ENCODE data around the gene ARF6.
"Not testable (repeated sequence)": the region's sequence is repeated elsewhere in the genome, so short reads cannot be mapped to it uniquely, and the experiment has no call there.

ARF6 gene

DNA sequence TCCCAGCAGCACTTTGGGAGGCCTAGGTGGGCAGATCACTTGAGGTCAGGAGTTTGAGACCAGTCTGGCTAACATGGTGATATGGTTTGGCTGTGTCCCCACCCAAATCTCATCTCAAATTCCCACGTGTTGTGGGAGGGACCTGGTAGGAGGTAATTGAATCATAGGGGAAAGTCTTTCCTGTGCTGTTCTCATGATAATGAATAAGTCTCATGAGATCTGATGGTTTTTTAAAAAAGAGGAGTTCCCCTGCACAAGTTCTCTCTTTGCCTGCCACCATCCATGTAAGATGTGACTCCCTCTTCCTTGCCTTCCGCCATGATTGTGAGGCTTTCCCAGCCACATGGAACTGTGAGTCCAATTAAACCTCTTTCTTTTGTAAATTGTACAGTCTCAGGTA lies 43.4 kb downstream of the ARF6 start:
- H3K36me3 ChIP-seq (ENCODE audit: control insufficient read depth in 4 of 4, insufficient read depth in 4 of 4, low read length in 3 of 4); H3K4me3 ChIP-seq (ENCODE audit: control insufficient read depth in 1 of 7, extremely low read depth in 1 of 7, insufficient read depth in 4 of 7, low read depth in 2 of 7, low read length in 6 of 7); H3K9me3 ChIP-seq (ENCODE audit: control extremely low read depth in 1 of 5, control insufficient read depth in 4 of 5, insufficient read depth in 2 of 5, low read depth in 1 of 5, low read length in 4 of 5); DNase-seq; CTCF ChIA-PET; POLR2A ChIA-PET; H3K27me3 ChIP-seq (replicated peaks in 2 of 5; ENCODE audit: control insufficient read depth in 4 of 5, insufficient read depth in 5 of 5, low read length in 4 of 5); H3K27ac ChIP-seq (ENCODE audit: insufficient read depth in 1 of 2, low read depth in 1 of 2, low read length in 2 of 2, poor library complexity in 1 of 2, severe bottlenecking in 2 of 2): not testable (repeated sequence)
- WGBS (ENCODE audit: insufficient coverage): no CpG with 5 or more reads among the region's 2 CpGs
- H3K4me1 ChIP-seq (ENCODE audit: control extremely low read depth in 1 of 4, control insufficient read depth in 4 of 4, insufficient read depth in 4 of 4, low read length in 3 of 4): peaks cover 4 to 16% (median 9%) of the 10 kb centered on the region in 4 experiments

DNA sequence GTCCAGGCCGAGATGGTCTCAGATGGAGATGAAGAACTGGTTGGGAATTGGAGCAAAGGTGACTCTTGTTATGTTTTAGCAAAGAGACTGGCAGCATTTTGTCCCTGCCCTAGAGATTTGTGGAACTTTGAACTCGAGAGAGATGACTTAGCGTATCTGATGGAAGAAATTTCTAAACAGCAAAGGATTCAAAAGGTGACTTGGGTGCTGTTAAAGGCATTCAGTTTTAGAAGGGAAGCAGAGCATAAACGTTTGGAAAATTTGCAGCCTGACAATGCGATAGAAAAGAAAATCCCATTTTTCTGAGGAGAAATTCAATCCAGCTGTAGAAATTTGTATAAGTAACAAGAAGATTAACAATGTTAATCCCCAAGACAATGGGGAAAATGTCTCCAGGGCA lies 44.0 kb downstream of the ARF6 start:
- WGBS (ENCODE audit: insufficient coverage): 96% methylated on average over 3 of the region's 5 CpGs
- peaks cover 4 to 18% (median 10%) of the 10 kb centered on the region in 4 experiments for H3K4me1 ChIP-seq (ENCODE audit: control extremely low read depth in 1 of 4, control insufficient read depth in 4 of 4, insufficient read depth in 4 of 4, low read length in 3 of 4)
- H3K27me3 ChIP-seq (replicated peaks in 2 of 5; ENCODE audit: control insufficient read depth in 4 of 5, insufficient read depth in 5 of 5, low read length in 4 of 5); POLR2A ChIA-PET; H3K4me3 ChIP-seq (ENCODE audit: control insufficient read depth in 1 of 7, extremely low read depth in 1 of 7, insufficient read depth in 4 of 7, low read depth in 2 of 7, low read length in 6 of 7); H3K36me3 ChIP-seq (ENCODE audit: control insufficient read depth in 4 of 4, insufficient read depth in 4 of 4, low read length in 3 of 4); H3K9me3 ChIP-seq (ENCODE audit: control extremely low read depth in 1 of 5, control insufficient read depth in 4 of 5, insufficient read depth in 2 of 5, low read depth in 1 of 5, low read length in 4 of 5); CTCF ChIA-PET; H3K27ac ChIP-seq (ENCODE audit: insufficient read depth in 1 of 2, low read depth in 1 of 2, low read length in 2 of 2, poor library complexity in 1 of 2, severe bottlenecking in 2 of 2); DNase-seq: not testable (repeated sequence)

DNA sequence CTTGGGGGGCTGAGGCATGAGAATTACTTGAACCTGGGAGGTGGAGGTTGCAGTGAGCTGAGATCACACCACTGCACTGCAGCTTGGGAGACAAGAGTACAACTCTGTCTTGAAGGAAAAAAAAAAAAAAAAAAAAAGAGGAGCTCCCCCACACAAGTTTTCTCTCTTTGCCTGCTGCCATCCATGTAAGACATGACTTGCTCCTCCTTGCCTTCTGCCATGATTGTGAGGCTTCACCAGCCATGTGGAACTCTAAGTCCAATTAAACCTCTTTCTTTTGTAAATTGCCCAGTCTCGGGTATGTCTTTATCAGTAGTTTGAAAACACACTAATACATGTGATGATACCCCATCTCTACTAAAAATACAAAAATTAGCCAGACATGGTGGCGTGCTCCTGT lies 46.3 kb downstream of the ARF6 start:
- not testable (repeated sequence) for H3K27ac ChIP-seq (ENCODE audit: insufficient read depth in 1 of 2, low read depth in 1 of 2, low read length in 2 of 2, poor library complexity in 1 of 2, severe bottlenecking in 2 of 2); H3K27me3 ChIP-seq (replicated peaks in 2 of 5; ENCODE audit: control insufficient read depth in 4 of 5, insufficient read depth in 5 of 5, low read length in 4 of 5); DNase-seq; H3K36me3 ChIP-seq (ENCODE audit: control insufficient read depth in 4 of 4, insufficient read depth in 4 of 4, low read length in 3 of 4); H3K9me3 ChIP-seq (ENCODE audit: control extremely low read depth in 1 of 5, control insufficient read depth in 4 of 5, insufficient read depth in 2 of 5, low read depth in 1 of 5, low read length in 4 of 5); H3K4me3 ChIP-seq (ENCODE audit: control insufficient read depth in 1 of 7, extremely low read depth in 1 of 7, insufficient read depth in 4 of 7, low read depth in 2 of 7, low read length in 6 of 7)
- H3K4me1 ChIP-seq (ENCODE audit: control extremely low read depth in 1 of 4, control insufficient read depth in 4 of 4, insufficient read depth in 4 of 4, low read length in 3 of 4): peaks cover 4 to 18% (median 10%) of the 10 kb centered on the region in 4 experiments
- ChIA-PET POLR2A (interaction anchor here (0.6 kb wide), 1 partner anchor 72 kb away, joined by 3 read pairs; no protein-coding TSS in a partner anchor), CTCF (interaction anchor here (0.7 to 2.0 kb wide), 4 partner anchors 11 to 74 kb away, joined by 3 to 4 read pairs (median 3); no protein-coding TSS in a partner anchor)
- 94% methylated on average over 2 of the region's 2 CpGs for WGBS (ENCODE audit: insufficient coverage)

DNA sequence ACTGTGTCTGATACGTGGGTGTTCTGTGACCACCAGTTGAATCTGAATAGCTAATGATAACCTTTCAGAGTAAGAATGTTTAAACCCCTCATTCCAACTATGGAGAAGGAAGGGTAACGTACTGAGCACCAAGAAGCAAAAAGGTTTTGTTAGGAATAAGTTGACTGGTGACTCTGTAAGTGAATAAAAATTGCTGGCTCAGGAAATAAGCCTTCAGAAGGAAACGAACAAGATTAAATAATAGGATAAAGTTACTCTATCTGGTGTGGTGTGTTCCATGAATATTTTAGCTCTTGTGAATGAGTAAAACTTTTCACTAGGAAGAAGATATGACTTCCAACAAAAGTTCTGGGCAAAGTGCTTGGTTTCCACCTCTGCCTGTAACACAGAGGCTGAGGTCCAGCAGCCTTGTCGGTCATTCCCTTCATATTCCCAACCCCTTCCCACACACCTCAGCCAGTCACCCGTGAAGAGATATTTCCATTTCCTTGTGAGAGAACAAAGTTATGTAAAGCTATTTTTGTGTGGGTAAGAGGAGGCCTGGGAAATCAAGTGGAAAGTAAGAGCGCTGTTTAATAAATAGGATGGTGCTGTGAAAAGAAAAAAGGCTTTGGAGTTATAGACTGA lies 47.1 kb downstream of the ARF6 start:
- WGBS (ENCODE audit: insufficient coverage): 83% methylated on average over 3 of the region's 6 CpGs
- no peak overlapping the region for H3K4me3 ChIP-seq (ENCODE audit: control insufficient read depth in 1 of 7, extremely low read depth in 1 of 7, insufficient read depth in 4 of 7, low read depth in 2 of 7, low read length in 6 of 7)

DNA sequence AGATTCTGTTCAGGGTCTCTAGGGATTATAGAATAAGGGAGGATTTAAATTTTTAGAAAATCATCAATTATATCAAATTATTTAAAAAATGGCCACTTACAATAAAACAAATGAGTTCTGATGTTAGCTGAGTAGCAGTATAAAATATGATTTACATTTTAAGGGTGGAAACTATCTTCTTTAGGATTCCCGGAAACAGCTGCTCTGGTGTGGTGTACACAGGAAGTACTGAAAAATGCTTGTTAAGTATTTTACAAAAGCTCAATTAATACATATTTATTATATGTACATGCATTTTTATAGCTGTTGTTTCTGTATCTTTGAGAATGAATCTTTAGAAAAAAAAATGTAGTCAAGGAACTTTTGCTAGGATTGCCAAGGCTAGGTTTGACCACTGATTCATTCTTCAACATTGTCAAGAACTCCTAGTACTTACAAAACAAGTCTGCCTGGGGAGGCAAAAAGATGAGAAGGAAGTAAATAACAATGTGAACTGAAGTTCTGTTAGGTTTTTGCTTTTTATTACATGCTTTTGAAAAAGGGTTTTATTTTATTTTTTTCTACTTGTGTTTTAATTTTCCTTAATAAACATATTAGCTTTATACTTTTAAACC lies 48.0 kb downstream of the ARF6 start:
- Histone ChIP-seq H3K9me3 (ENCODE audit: control extremely low read depth in 1 of 5, control insufficient read depth in 4 of 5, insufficient read depth in 2 of 5, low read depth in 1 of 5, low read length in 4 of 5) (peaks cover 0 to 3% (median 3%) of the 10 kb centered on the region in 5 experiments), H3K36me3 (ENCODE audit: control insufficient read depth in 4 of 4, insufficient read depth in 4 of 4, low read length in 3 of 4) (no peaks in the 10 kb centered on the region), H3K27ac (ENCODE audit: insufficient read depth in 1 of 2, low read depth in 1 of 2, low read length in 2 of 2, poor library complexity in 1 of 2, severe bottlenecking in 2 of 2) (no peak overlapping the region), H3K4me1 (ENCODE audit: control extremely low read depth in 1 of 4, control insufficient read depth in 4 of 4, insufficient read depth in 4 of 4, low read length in 3 of 4) (peaks cover 4 to 24% (median 13%) of the 10 kb centered on the region in 4 experiments), H3K27me3 (replicated peaks in 2 of 5; ENCODE audit: control insufficient read depth in 4 of 5, insufficient read depth in 5 of 5, low read length in 4 of 5) (no peaks in the 10 kb centered on the region), H3K4me3 (ENCODE audit: control insufficient read depth in 1 of 7, extremely low read depth in 1 of 7, insufficient read depth in 4 of 7, low read depth in 2 of 7, low read length in 6 of 7) (no peak overlapping the region)
- CTCF ChIA-PET: interaction anchor here (0.6 to 2.0 kb wide), 3 partner anchors 17 to 58 kb away, joined by 3 to 4 read pairs (median 3); no protein-coding TSS in a partner anchor
- no CpG with 5 or more reads among the region's 1 CpG for WGBS (ENCODE audit: insufficient coverage)
- DNase-seq: peak; percentile 26 to 87 (median 72)
- POLR2A ChIA-PET: interaction anchor here (0.6 kb wide), 1 partner anchor 112 kb away, joined by 7 read pairs; no protein-coding TSS in a partner anchor

More for the DNA sequence above, 47.1 kb downstream of the ARF6 start:
- no peaks in the 10 kb centered on the region for H3K27me3 ChIP-seq (replicated peaks in 2 of 5; ENCODE audit: control insufficient read depth in 4 of 5, insufficient read depth in 5 of 5, low read length in 4 of 5)
- no peak for DNase-seq
- no peaks in the 10 kb centered on the region for H3K36me3 ChIP-seq (ENCODE audit: control insufficient read depth in 4 of 4, insufficient read depth in 4 of 4, low read length in 3 of 4)
- H3K9me3 ChIP-seq (ENCODE audit: control extremely low read depth in 1 of 5, control insufficient read depth in 4 of 5, insufficient read depth in 2 of 5, low read depth in 1 of 5, low read length in 4 of 5): peaks cover 0 to 3% (median 3%) of the 10 kb centered on the region in 5 experiments
- H3K4me1 ChIP-seq (ENCODE audit: control extremely low read depth in 1 of 4, control insufficient read depth in 4 of 4, insufficient read depth in 4 of 4, low read length in 3 of 4): peaks cover 4 to 16% (median 10%) of the 10 kb centered on the region in 4 experiments
- no peak overlapping the region for H3K27ac ChIP-seq (ENCODE audit: insufficient read depth in 1 of 2, low read depth in 1 of 2, low read length in 2 of 2, poor library complexity in 1 of 2, severe bottlenecking in 2 of 2)
- CTCF ChIA-PET: interaction anchor here (0.7 to 2.0 kb wide), 7 partner anchors 11 to 74 kb away, joined by 3 to 6 read pairs (median 3); no protein-coding TSS in a partner anchor
- POLR2A ChIA-PET: no interaction called here

DNA sequence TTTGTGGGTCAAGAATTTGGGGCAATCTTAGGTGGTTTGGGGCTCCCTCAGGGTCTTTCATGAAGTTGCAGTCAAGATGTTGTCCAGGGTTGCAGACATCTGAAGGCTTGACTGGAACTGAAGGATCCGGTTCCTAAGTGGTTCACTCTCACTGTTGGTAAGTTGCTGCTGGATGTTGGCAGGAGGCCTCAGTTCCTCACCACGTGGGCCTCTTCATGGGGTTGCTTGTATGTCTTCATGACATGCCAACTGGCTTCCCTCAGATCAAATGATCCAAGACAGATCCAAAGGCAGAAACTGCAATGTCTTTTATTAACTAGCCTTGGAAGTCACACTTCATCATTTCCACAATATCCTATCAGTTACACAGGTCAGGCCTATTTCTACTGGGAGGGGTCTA lies 49.2 kb downstream of the ARF6 start:
- CTCF ChIA-PET: interaction anchor here (0.9 kb wide), 1 partner anchor 10 kb away, joined by 3 read pairs; no protein-coding TSS in a partner anchor
- H3K27ac ChIP-seq (ENCODE audit: insufficient read depth in 1 of 2, low read depth in 1 of 2, low read length in 2 of 2, poor library complexity in 1 of 2, severe bottlenecking in 2 of 2): no peak overlapping the region

DNA sequence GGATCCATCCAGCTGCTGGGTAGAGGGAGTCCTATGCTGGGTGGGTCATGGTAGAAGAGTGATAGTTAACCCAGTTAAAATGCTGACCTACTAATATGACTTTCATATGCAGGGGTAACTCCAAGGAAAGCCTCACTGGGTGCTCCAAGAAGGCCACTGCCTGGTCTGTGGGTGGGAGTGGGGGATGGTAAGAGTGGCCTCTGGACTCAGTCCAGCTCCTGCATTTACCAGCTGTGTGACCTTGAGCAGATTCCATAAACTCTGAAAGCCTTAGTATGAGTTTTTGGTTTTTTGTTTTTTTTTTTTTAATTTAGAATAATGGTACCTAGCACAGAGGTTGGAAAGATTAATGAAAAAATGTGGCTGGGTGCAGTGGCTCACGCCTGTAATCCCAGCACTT lies 51.6 kb downstream of the ARF6 start:
- no peaks in the 10 kb centered on the region for H3K36me3 ChIP-seq (ENCODE audit: control insufficient read depth in 4 of 4, insufficient read depth in 4 of 4, low read length in 3 of 4)
- H3K4me1 ChIP-seq (ENCODE audit: control extremely low read depth in 1 of 4, control insufficient read depth in 4 of 4, insufficient read depth in 4 of 4, low read length in 3 of 4): peaks cover 4 to 26% (median 13%) of the 10 kb centered on the region in 4 experiments
- CTCF ChIA-PET: no interaction called here
- 100% methylated on average over 1 of the region's 1 CpG for WGBS (ENCODE audit: insufficient coverage)
- no peak overlapping the region for H3K4me3 ChIP-seq (ENCODE audit: control insufficient read depth in 1 of 7, extremely low read depth in 1 of 7, insufficient read depth in 4 of 7, low read depth in 2 of 7, low read length in 6 of 7)
- no peaks in the 10 kb centered on the region for H3K9me3 ChIP-seq (ENCODE audit: control extremely low read depth in 1 of 5, control insufficient read depth in 4 of 5, insufficient read depth in 2 of 5, low read depth in 1 of 5, low read length in 4 of 5)
- POLR2A ChIA-PET: no interaction called here
- H3K27me3 ChIP-seq (replicated peaks in 2 of 5; ENCODE audit: control insufficient read depth in 4 of 5, insufficient read depth in 5 of 5, low read length in 4 of 5): no peaks in the 10 kb centered on the region
- DNase-seq: no peak
- H3K27ac ChIP-seq (ENCODE audit: insufficient read depth in 1 of 2, low read depth in 1 of 2, low read length in 2 of 2, poor library complexity in 1 of 2, severe bottlenecking in 2 of 2): no peak overlapping the region

More for the DNA sequence above, 49.2 kb downstream of the ARF6 start:
- 100% methylated on average over 1 of the region's 2 CpGs for WGBS (ENCODE audit: insufficient coverage)
- H3K27me3 ChIP-seq (replicated peaks in 2 of 5; ENCODE audit: control insufficient read depth in 4 of 5, insufficient read depth in 5 of 5, low read length in 4 of 5): no peaks in the 10 kb centered on the region
- no peak for DNase-seq
- H3K36me3 ChIP-seq (ENCODE audit: control insufficient read depth in 4 of 4, insufficient read depth in 4 of 4, low read length in 3 of 4): no peaks in the 10 kb centered on the region
- POLR2A ChIA-PET: no interaction called here
- H3K4me1 ChIP-seq (ENCODE audit: control extremely low read depth in 1 of 4, control insufficient read depth in 4 of 4, insufficient read depth in 4 of 4, low read length in 3 of 4): peaks cover 4 to 26% (median 13%) of the 10 kb centered on the region in 4 experiments
- H3K9me3 ChIP-seq (ENCODE audit: control extremely low read depth in 1 of 5, control insufficient read depth in 4 of 5, insufficient read depth in 2 of 5, low read depth in 1 of 5, low read length in 4 of 5): peaks cover 0 to 3% (median 3%) of the 10 kb centered on the region in 5 experiments
- no peak overlapping the region for H3K4me3 ChIP-seq (ENCODE audit: control insufficient read depth in 1 of 7, extremely low read depth in 1 of 7, insufficient read depth in 4 of 7, low read depth in 2 of 7, low read length in 6 of 7)

Measured in common myeloid progenitor, CD34-positive (primary cell).